Ovary (tissue), 9 donors: ENCODE data around the gene CDKL5. TPM values are rescaled to one million over a fixed set of nuclear protein-coding genes. Genes with fewer than 3 reads are reported as not detected.

Source experiments
- DNase-seq, 5 donors: peaks; one replicate each; pipeline ENCODE4 v3.0.0-alpha.2; 2019 to 2020
- H3K27ac ChIP-seq, 2 donors: fragments of 200-600 bp; one replicate each; pipeline versions ENCODE4 v1.5.1 to v1.8.0; 2019 to 2022
- H3K27me3 ChIP-seq: fragments of 200-600 bp; one replicate; pipeline ENCODE4 v1.8.0; 2022
- H3K36me3 ChIP-seq: fragments of 200-600 bp; sonication (generic); one replicate; pipeline ENCODE4 v1.5.1; 2019
- H3K4me1 ChIP-seq: one replicate; pipeline ENCODE4 v1.8.1; 2013; ENCODE audit warnings: mild to moderate bottlenecking, moderate library complexity; ENCODE audit not compliant: insufficient read depth
- H3K4me3 ChIP-seq: fragments of 200-600 bp; sonication (generic); one replicate; pipeline ENCODE4 v1.5.1; 2017
- H3K9me3 ChIP-seq, 2 donors: fragments of 200-600 bp in 1 of 2; sonication (generic) in 1 of 2; one replicate each; pipeline versions ENCODE4 v1.5.1 to v1.8.1; 2013 to 2019; ENCODE audit warnings: mild to moderate bottlenecking in 1 of 2, moderate library complexity in 1 of 2
- EP300 ChIP-seq: sonication (generic); formaldehyde crosslinking; IDR thresholded peaks from one replicate; pipeline ENCODE4 v1.6.1; 2017; ENCODE audit warnings: antibody characterized with exemption
- POLR2A ChIP-seq: fragments of 450-650 bp; IDR thresholded peaks from one replicate; pipeline ENCODE4 v1.6.1; 2017; ENCODE audit warnings: antibody characterized with exemption, mild to moderate bottlenecking, moderate library complexity
- WGBS, 3 donors: extraction: QIAGEN DNeasy Blood & Tissue Kit in 1 of 3; methylation state at CpG; one replicate each; pipeline versions ENCODE4 v1.1.5 to v1.1.7; 2013 to 2017; 5-methylcytosine and 5-hydroxymethylcytosine counted together
- intact Hi-C, 4 donors: fragments of 100-400 bp; cut with DNase I; formaldehyde crosslinking; loops; one replicate each; pipeline versions ENCODE4 v1.11.0 to v1.15.1; 2022 to 2023
- polyA plus RNA-seq, 2 donors: library from polyadenylated mRNA; stranded (reverse); fragments of 200-250 nt in 1 of 2; fragments of 350-450 nt in 1 of 2; fragmentation: Illumina TruSeq in 1 of 2; extraction: RNeasy Lipid Tissue Mini Kit (QIAGEN cat#74804) in 1 of 2; gene quantifications; one replicate each; pipeline ENCODE4 v1.2.3, GENCODE V29; 2013 to 2014
- total RNA-seq, 7 donors: library from RNA; depleted of rRNA in 2 of 7; stranded (reverse); fragments of >200 nt in 2 of 7; fragmentation: NEBNext Ultra II Directional in 3 of 7; extraction: Animal tissue kit (Norgen Biotek cat#: 25700) in 3 of 7; gene quantifications; one replicate each; pipeline versions ENCODE4 v1.1.0 to v1.2.4, GENCODE V29; 2016 to 2023
- TF ChIP-seq, protein P1 (sequence below), 3 donors: fragments of 450-650 bp in 2 of 3; fragments of 200-600 bp in 1 of 3; IDR thresholded peaks; one replicate each; pipeline versions ENCODE4 v1.5.1 to v1.8.0; 2016 to 2022; ENCODE audit warnings: antibody characterized with exemption in 3 of 3, mild to moderate bottlenecking in 1 of 3
- donor health status: DM: no; HTN: no; CAD: no; lungs with moderate emphysema.
- donor health status: DM: no; HTN: no; CAD: no.
- donor health status: Bipolar disorder and iron deficiency.
- donor health status: DM: yes; HTN: yes; CAD: no.
- donor health status: DM: no; HTN: no; CAD: no.
- donor health status: DM: yes; HTN: yes; CAD: no.

Gene CDKL5
- total and polyA plus RNA-seq, 9 donors: 2.6 to 18.5 (median 12.2) TPM

DNA sequence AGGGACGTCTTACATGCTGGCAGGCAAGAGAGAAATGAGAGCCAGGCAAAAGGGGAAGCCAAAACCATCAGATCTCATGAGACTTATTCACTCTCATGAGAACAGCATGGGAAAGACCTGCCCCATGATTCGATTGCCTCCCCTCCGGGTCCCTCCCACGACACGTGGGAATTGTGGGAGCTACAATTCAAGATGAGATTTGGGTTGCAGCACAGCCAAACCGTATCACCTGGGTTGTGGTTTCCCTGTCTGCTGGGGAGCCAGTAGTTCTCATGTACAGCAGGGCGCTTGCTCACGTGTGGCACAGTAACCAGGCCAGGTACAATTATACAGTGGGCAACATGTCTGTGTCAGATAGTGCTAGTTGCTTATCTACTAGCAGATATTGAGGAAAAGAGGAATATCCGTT, 257.6 kb downstream of the CDKL5 start:
- no peaks in the 10 kb centered on the region for H3K36me3 ChIP-seq
- H3K27me3 ChIP-seq: no peaks in the 10 kb centered on the region
- TF ChIP-seq POLR2A (no peak), EP300 (no peak)
- TF ChIP-seq, protein P1, sequence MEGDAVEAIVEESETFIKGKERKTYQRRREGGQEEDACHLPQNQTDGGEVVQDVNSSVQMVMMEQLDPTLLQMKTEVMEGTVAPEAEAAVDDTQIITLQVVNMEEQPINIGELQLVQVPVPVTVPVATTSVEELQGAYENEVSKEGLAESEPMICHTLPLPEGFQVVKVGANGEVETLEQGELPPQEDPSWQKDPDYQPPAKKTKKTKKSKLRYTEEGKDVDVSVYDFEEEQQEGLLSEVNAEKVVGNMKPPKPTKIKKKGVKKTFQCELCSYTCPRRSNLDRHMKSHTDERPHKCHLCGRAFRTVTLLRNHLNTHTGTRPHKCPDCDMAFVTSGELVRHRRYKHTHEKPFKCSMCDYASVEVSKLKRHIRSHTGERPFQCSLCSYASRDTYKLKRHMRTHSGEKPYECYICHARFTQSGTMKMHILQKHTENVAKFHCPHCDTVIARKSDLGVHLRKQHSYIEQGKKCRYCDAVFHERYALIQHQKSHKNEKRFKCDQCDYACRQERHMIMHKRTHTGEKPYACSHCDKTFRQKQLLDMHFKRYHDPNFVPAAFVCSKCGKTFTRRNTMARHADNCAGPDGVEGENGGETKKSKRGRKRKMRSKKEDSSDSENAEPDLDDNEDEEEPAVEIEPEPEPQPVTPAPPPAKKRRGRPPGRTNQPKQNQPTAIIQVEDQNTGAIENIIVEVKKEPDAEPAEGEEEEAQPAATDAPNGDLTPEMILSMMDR (IDR thresholded peaks at IDR 0.05): no peak
- intact Hi-C loops: no loop called here
- H3K27ac ChIP-seq: no peak overlapping the region
- H3K4me1 ChIP-seq: no peaks in the 10 kb centered on the region
- no peaks in the 10 kb centered on the region for H3K9me3 ChIP-seq
- no peak for DNase-seq
- 70 to 77% (median 71%) methylated on average over 9 of the region's 9 CpGs for WGBS, 3 donors
- H3K4me3 ChIP-seq: no peak overlapping the region

DNA sequence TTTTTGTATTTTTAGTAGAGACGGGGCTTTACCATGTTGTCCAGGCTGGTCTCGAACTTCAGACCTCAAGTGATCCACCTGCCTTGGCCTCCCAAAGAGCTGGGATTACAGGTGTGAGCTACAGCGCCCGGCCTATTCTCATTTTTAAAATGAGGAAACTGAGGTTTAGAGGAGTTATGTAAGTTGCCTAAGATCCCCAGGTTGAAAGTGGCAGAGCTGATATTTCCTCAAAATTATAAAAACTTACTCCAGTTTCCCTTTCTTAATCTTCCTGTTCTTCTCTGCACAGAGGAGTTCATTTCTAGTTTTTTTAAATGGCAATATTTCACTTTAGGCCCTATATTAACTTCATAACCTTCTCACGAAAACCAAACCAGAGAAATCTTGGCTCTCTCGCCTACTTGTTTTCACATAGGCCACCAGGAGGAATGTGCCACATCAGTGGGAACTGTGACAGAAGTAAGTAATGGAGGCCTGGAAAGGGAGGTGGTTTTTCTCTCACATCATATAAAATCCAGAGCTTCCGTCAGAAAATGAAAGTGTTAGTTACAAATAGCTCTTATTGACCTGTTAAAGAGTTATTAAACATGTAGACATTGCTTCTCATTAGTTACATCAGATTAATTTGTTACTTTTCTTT, 262.6 kb downstream of the CDKL5 start:
- Histone ChIP-seq H3K27me3 (no peaks in the 10 kb centered on the region), H3K4me1 (no peaks in the 10 kb centered on the region), H3K4me3 (no peak overlapping the region), H3K9me3 (no peaks in the 10 kb centered on the region), H3K36me3 (no peaks in the 10 kb centered on the region), H3K27ac (no peak overlapping the region)
- 84 to 86% (median 85%) methylated on average over 7 of the region's 7 CpGs for WGBS, 3 donors
- DNase-seq: no peak
- TF ChIP-seq, protein P1 (IDR thresholded peaks at IDR 0.05): no peak
- no peak for TF ChIP-seq POLR2A
- no peak for TF ChIP-seq EP300
- intact Hi-C loops: no loop called here

DNA sequence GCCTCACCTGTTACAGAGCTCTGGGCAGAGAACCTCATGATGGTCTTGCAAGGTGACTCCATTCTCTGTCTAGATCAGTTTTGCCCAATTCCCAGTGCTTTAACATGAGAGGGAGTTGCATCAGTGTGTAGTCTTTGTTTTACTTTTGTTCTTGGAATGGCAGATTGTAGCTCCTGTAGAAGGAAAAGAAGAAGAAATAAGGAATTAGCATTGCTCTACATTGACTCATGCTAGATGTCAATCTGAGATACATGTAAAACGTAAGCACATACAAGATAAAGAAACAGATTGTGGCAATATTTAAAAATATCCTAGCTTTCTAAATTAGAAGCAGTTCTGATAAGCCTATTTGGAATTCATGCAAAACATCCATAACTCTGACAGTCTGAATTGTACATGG, 266.0 kb downstream of the CDKL5 start:
- intact Hi-C loops: no loop called here
- H3K36me3 ChIP-seq: no peaks in the 10 kb centered on the region
- no peak overlapping the region for H3K4me3 ChIP-seq
- H3K9me3 ChIP-seq: no peaks in the 10 kb centered on the region
- TF ChIP-seq POLR2A (no peak), EP300 (no peak)
- TF ChIP-seq, protein P1 (IDR thresholded peaks at IDR 0.05): no peak
- no peak overlapping the region for H3K27ac ChIP-seq
- 31 to 45% (median 40%) methylated on average over 1 of the region's 1 CpG for WGBS, 3 donors
- H3K27me3 ChIP-seq: no peaks in the 10 kb centered on the region
- no peak for DNase-seq
- H3K4me1 ChIP-seq: no peaks in the 10 kb centered on the region

DNA sequence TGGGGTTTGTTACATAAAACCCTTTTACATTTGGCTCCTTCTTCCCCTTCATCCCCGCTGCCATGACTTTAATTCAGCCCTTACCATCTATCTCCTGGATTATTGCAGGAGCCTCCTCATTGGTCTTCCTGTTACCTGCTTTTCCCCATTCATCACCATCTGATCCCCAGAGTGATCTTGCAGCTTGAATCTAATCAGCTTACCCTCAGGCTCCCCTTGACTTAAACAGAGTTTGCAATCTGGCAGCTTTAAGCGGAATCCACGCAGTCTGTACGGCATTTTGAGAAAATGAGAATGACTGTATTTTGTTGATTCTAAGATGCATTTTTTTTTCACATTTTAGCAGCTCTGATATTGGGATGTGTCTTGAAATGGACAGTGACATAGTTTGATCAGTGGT, 267.1 kb downstream of the CDKL5 start:
- 81 to 91% (median 85%) methylated on average over 4 of the region's 4 CpGs for WGBS, 3 donors
- H3K4me3 ChIP-seq: no peak overlapping the region
- intact Hi-C loops: no loop called here
- H3K27ac ChIP-seq: no peak overlapping the region
- TF ChIP-seq EP300 (no peak), POLR2A (no peak)
- TF ChIP-seq, protein P1 (IDR thresholded peaks at IDR 0.05): no peak
- H3K4me1 ChIP-seq: no peaks in the 10 kb centered on the region
- H3K9me3 ChIP-seq: no peaks in the 10 kb centered on the region
- H3K36me3 ChIP-seq: no peaks in the 10 kb centered on the region
- H3K27me3 ChIP-seq: no peaks in the 10 kb centered on the region
- DNase-seq: no peak
